Raji (cell line): Measurements from ENCODE around the gene P2RX1.

Experiments
- POLR2A ChIP-seq: IDR thresholded peaks from 2 replicates; pipeline ENCODE4 v1.6.1; 2011; ENCODE audit warnings: low read depth, low read length, control low read depth; ENCODE audit not compliant: insufficient read depth

Gene P2RX1

GRCh38 chr17:3921006-3921405, 4.7 kb upstream of the P2RX1 start:
- no peak for TF ChIP-seq POLR2A

DNA sequence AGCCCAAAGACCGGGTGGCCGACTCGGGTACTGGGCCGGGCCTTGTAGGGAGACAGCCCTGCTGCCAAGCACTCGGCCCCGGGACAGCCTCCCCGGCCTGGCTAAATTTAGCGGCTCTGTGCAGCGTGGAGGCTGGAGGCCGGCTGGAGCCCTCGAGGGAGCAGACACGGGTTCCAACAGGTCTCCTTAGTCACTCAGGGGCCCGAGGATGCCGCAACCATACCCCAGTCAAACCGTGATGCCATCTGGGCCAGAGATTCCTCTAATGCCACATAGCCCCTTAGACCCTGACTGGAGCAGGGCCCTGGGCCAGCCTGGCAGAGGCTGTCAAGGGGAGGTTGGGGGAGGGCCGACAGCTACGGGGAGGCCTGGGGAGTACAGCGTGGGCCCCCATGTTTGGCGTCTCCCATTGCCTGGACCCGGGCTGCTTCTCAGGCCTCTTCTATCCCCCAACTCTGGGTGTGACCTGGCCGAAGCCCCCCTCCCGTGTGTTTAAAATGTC, 2.9 kb upstream of the P2RX1 start:
- TF ChIP-seq POLR2A: no peak

- no peak for TF ChIP-seq POLR2A
Measured at GRCh38 chr17:3918372-3919122, 2.3 kb upstream of the P2RX1 start.

DNA sequence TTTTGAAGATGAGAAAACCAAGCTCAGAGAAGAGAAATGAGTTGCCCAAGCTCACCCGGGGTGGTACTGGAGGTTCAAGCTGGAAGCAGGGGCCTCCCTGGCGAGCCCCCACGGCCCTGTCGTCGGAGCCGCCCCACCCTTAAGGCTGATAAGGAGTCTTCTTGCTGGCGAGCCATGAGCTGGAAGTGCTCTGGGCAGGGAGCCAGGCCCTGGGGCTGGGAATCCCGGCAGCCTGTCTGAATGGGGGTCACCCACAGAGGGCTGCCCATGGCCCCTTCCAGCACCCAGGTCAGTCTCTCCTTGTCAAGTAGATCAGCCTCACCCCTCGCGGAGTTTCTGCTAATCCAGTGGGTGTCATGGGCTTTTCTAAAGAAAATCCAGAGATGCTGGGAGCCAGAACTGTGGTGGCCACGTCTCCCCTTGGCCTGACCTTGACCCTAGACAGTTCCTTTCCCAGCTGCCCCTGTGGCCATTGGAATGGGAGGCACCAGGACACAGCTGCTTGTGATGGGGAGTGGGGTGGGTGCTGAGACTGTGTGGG, 1.2 kb upstream of the P2RX1 start:
- no peak for TF ChIP-seq POLR2A

GRCh38 chr17:3916825-3917224, 560 bp upstream of the P2RX1 start:
- no peak for TF ChIP-seq POLR2A

DNA sequence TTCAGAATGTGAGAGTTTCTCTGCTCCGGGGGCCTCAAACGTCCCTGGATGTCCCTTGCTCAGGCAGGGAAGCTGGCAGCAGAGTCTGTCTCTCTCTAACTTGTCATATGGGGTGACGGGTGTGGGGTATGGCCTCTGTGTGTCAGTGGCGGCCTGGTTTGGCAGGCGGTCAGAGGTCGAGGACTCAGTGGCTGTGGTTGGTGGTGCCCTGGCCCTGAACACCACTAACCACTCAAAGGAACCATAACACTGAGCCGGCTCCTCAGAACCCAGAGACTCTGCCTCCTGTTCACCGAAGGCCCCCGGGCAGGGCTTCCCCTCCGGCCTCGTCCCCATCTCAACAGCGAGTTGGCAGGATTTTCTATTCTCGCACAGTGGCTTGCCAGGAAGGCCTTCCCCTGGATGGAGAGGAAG, 677 bp downstream of the P2RX1 start:
- no peak for TF ChIP-seq POLR2A

GRCh38 chr17:3914312-3914670, 2.0 kb downstream of the P2RX1 start:
- TF ChIP-seq POLR2A: peak; percentile 26; the same call in 1 of the 2 replicates

- no peak for TF ChIP-seq POLR2A
Measured at GRCh38 chr17:3913531-3914311, 2.5 kb downstream of the P2RX1 start.

GRCh38 chr17:3912827-3913226, 3.4 kb downstream of the P2RX1 start:
- no peak for TF ChIP-seq POLR2A

DNA sequence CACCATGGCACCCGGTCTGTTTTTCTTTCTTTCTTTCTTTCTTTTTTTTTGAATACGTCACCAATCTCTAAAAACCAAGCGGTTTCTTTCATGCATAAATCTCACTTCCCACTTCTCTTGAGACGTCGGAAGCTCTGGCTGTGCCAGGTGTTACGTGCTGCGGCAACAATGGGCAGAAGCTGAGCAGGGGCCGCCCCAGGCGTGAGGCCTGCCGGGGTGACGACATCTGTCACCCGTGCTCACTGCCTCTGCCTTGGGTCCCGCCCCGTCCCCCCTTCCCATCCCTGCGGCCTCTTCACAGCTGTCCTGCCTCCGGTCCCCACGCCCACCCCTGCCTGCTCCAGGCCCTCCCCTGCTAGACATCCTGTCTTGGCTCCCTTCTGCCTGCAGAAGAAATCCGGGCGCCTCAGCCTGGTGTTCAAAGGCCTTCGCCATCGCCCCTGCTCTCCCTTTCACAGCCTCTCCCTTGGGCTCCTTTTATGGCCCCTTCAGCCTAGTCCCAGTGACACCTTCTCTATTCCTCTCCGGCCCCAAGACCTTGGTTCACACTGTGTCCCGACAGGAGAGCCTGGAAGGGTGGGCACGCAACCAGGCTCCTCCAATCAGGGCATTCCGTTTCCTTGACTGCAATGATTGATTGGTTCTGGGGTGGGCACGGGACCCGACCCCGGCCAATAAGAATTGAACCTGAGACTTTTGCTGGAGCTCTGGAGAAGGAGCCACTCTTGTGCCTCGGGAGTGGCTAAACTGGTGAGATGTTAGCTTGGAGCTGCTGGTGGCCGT, 4.8 kb downstream of the P2RX1 start:
- TF ChIP-seq POLR2A: no peak

GRCh38 chr17:3910420-3911270, 5.6 kb downstream of the P2RX1 start:
- TF ChIP-seq POLR2A: no peak

GRCh38 chr17:3909257-3909656, 7.0 kb downstream of the P2RX1 start:
- TF ChIP-seq POLR2A: no peak

DNA sequence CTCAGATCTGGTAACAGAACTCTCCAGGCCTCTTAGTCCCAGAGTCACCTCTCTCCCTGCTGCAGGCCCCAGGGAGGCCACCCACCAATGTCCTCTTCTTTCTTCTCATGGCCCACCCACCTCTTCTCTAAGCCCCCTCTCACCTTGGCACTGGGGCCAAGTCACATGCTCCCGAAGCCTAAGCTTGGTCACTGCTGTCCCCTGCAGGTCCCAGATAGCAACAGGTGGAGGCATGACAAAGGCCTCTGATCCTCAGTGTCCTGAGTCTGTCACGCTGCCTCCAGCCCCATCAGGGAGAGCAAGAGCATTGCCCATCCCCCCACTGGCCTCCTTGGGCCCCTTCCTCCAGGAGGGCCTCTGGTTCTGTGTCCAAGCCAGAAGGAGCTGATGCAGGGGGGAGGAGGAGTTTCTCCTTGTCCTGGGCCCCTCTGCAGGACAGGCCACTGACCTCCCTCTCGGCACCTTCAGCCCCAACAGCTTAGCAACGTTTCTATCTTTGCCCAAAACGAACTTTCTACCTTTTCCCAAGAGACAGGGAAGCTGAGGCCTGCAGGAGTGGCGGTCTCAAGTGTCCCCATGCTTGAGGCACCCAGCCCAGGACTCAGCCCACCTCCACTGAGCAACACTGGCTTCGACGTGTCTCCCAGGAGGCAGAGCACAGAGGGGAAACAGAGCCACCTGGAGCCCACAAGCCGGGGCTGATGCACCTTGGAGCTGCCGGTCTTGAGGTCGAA, 8.6 kb downstream of the P2RX1 start:
- no peak for TF ChIP-seq POLR2A

- TF ChIP-seq POLR2A: no peak
Measured at GRCh38 chr17:3906881-3907280, 9.4 kb downstream of the P2RX1 start.
